Activated CD4-positive, CD25-positive, alpha-beta regulatory T cell treated with anti-CD3 and anti-CD28 coated beads, Interleukin-2, amount 50 U/mL, for 24 hours (primary cell): Measurements from ENCODE around the gene IFI30.

Source experiments
- ATAC-seq, 2 donors: fragments of 150-1000 bp; cut with Tn5 transposase; one replicate each; pipeline ENCODE4 v1.10.0; 2021; ENCODE audit warnings: mild to moderate bottlenecking in 1 of 2, moderate library complexity in 1 of 2

The IFI30 gene

DNA sequence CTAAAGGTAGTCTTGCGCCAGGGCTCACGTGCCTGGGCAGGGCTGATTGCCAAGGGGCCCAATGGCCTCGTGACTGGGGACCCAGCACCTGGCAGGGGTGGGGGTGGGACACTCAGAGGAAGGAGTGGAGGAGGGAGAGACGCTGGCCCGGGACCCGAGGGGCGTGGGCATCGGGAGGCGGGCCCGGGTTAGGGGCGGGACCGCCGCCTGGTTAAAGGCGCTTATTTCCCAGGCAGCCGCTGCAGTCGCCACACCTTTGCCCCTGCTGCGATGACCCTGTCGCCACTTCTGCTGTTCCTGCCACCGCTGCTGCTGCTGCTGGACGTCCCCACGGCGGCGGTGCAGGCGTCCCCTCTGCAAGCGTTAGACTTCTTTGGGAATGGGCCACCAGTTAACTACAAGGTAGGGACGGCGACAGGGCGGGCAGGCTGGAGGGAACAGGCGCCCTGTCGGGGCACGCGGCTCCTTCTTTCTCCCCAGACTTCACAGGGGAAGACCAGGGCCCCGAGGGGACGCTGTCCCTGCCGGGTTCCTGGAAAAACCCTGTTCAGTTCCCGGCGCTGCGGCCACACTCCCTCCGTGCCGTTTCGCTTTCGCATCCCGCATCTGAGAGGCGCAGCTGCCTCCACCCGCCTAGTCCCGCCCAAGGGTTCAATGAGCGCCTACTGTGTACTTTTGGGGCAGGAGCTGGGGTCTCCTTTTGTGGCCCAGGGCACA, at the start of gene IFI30:
Gene IFI30 (plus strand): TSS at position 242 of the 717 bp plus-strand sequence. CDS start 29 bp downstream, at position 271.
- peak; percentile 79 for ATAC-seq

GRCh38 chr19:18123819-18124218, 49.8 kb upstream of the IFI30 start:
- ATAC-seq = no peak

DNA sequence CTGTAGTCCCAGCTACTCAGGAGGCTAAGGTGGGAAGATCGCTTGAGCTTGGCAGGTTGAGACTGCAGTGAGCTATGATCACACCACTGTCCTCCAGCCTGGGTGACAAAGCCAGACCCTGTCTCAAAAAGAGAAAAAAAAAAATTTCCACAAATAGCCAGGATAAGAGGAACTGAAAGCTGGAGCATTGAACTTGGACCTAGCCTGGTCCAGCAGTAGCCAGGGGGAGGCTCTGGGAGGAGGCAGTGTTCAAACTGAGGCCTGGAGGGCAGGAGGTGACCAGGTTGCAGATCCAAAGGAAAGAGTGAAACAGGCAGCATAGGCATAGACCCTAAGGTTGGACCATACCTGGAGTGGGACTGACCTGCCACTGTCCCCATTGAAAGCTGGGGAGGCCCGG, 47.5 kb upstream of the IFI30 start:
- ATAC-seq = no peak

GRCh38 chr19:18128044-18128443, 45.6 kb upstream of the IFI30 start:
- ATAC-seq = no peak

DNA sequence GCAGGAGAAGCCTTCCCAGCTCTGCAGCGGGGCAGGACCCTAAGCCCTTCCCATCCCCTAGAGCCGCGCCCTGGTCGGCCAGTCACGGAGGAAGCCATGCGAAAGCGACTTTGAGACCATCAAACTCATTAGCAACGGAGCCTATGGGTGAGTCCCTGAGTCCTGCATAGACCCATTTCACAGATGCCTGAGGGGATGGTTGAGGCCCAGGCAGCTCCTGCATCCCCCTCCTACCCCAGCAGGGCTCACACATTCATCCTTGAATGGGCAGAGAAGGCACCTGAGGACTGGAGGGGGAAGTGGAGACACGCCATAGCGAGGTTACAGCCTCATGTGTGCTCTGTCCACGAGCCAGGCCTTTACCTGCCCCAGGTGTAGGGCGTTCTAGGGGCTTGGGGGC, 44.8 kb upstream of the IFI30 start:
- ATAC-seq = no peak

- ATAC-seq = no peak
Observed at GRCh38 chr19:18130523-18131242, 42.9 kb upstream of the IFI30 start.

- no peak for ATAC-seq
Observed at GRCh38 chr19:18131841-18132596, 41.6 kb upstream of the IFI30 start.

- ATAC-seq = no peak
Observed at GRCh38 chr19:18135712-18136584, 37.7 kb upstream of the IFI30 start.

- ATAC-seq = no peak
Observed at GRCh38 chr19:18137242-18137641, 36.4 kb upstream of the IFI30 start.

DNA sequence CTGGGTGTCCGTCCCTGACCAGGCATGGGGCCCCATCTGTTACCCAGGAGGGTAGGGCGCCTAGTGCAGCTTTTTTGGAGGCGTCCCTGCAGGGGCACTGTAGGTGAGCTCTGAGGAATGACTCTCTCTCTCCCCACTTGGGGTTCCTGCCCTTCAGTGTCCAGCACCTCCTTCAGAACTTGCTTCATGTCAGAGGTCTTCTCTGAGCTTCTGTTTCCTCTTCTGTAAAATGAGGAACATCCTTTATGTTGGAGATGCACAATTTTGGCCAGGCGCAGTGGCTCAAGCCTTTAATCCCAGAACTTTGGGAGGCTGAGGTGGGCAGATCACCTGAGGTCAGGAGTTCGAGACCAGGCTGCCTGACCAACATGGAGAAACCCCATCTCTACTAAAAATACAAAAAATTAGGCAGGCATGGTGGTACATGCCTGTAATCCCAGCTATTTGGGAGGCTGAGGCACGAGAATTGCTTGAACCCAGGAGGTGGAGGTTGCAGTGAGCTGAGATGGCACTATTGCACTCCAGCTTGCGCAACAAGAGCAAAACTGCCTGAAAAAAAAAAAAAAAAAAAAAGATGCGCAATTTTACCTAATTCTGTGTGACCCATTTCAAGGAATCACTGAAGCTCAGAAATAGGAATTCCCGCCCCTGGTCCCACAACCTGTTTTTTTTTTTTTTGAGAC, 35.8 kb upstream of the IFI30 start:
- ATAC-seq = no peak

DNA sequence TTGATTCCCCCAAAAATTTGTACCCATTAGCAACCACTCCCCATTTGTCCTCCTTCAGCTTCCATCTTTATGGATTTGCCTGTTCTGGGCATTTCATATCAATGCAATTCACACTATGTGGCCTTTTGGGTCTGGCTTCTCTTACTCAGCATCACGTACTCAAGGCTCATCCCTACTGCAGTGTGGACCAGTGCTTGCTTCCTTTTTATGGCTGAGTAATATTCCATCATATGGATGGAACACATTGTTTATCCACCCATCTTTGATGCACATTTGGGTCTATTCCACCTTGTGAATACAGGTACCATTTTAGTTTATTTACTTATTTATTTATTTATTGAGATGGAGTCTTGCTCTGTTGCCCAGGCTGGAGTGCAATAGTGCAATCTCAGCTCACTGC, 33.1 kb upstream of the IFI30 start:
- ATAC-seq = no peak

GRCh38 chr19:18141031-18141430, 32.6 kb upstream of the IFI30 start:
- no peak for ATAC-seq

GRCh38 chr19:18143902-18144301, 29.7 kb upstream of the IFI30 start:
- ATAC-seq = no peak

DNA sequence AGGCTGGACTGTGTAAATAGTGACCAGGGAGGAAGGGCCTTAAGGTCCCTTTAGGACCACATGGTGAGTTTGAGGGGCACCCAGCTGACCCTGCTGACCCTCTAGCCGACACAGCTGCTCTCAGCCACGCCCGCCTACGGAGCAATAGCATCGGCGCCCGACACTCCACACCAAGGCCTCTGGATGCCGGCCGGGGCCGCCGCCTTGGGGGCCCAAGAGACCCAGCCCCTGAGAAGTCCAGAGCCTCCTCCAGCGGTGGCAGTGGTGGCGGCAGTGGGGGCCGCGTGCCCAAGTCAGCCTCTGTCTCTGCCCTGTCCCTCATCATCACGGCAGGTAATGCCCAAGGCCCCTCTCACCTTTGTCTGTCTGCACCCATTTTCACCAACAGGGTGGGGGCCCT, 29.3 kb upstream of the IFI30 start:
- ATAC-seq = no peak

- no peak for ATAC-seq
Observed at GRCh38 chr19:18144906-18145305, 28.7 kb upstream of the IFI30 start.

- no peak for ATAC-seq
Observed at GRCh38 chr19:18145391-18145999, 28.1 kb upstream of the IFI30 start.

- no peak for ATAC-seq
Observed at GRCh38 chr19:18147396-18147795, 26.2 kb upstream of the IFI30 start.

DNA sequence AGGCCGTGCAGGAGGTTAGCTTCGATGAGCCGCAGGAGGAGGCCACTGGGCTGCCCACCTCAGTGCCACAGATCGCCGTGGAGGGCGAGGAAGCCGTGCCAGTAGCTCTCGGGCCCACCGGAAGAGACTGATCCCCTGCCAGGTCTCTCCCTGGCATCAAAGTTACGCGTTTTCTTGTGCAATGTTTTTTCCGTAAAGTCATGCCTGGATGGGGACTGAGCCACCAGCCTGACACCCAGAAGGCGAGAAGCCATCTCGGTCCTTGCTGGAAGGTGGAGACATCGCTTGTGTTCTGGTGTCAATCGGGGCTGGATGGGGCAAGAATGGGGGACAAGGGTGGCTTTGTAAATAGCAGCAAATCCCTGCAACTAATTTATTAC, 24.0 kb upstream of the IFI30 start:
- no peak for ATAC-seq

- ATAC-seq = no peak
Observed at GRCh38 chr19:18150776-18151624, 22.6 kb upstream of the IFI30 start.

GRCh38 chr19:18152442-18152816, 21.2 kb upstream of the IFI30 start:
- peak; percentile 71 to 76 for ATAC-seq
